ENCODE results near the gene ATP11A. TPM values are rescaled to one million over a fixed set of nuclear protein-coding genes. Genes with fewer than 3 reads are reported as not detected.

Gene ATP11A
- total RNA-seq, 2 donors from 2014 or later = 10.9 to 89.3 TPM

- Histone ChIP-seq H3K27ac (no peak overlapping the region), H3K27me3 (replicated peaks; ENCODE audit: insufficient read depth) (no peaks in the 10 kb centered on the region), H3K4me3 (no peak overlapping the region), H3K9me3 (no peaks in the 10 kb centered on the region), H3K36me3 (no peaks in the 10 kb centered on the region), H3K4me1 (replicated peaks) (no peaks in the 10 kb centered on the region)
- intact Hi-C loops (cut with DNase I) = no loop called here
- 92% methylated on average over 18 of the region's 18 CpGs for WGBS
- no peak for DNase-seq (ENCODE audit: low spot score)
- TF ChIP-seq CTCF (IDR thresholded peaks at IDR 0.05) = no peak
- no peak for TF ChIP-seq POLR2AphosphoS5 (IDR thresholded peaks at IDR 0.05)
- TF ChIP-seq POLR2A (IDR thresholded peaks at IDR 0.05) = no peak
These were observed 177.5 kb downstream of the ATP11A start for GRCh38 chr13:112867301-112867711.

GRCh38 chr13:112868308-112868707 is 178.5 kb downstream of the ATP11A start:
- intact Hi-C loops (cut with DNase I) = no loop called here
- TF ChIP-seq CTCF (IDR thresholded peaks at IDR 0.05) (no peak), POLR2A (IDR thresholded peaks at IDR 0.05) (no peak), POLR2AphosphoS5 (IDR thresholded peaks at IDR 0.05) (no peak)
- no peaks in the 10 kb centered on the region for H3K9me3 ChIP-seq
- H3K27me3 ChIP-seq (replicated peaks; ENCODE audit: insufficient read depth) = no peaks in the 10 kb centered on the region
- H3K4me1 ChIP-seq (replicated peaks) = no peaks in the 10 kb centered on the region
- 95% methylated on average over 5 of the region's 5 CpGs for WGBS
- no peak for DNase-seq (ENCODE audit: low spot score)
- H3K27ac ChIP-seq = no peak overlapping the region
- H3K4me3 ChIP-seq = no peak overlapping the region
- no peaks in the 10 kb centered on the region for H3K36me3 ChIP-seq

GRCh38 chr13:112869202-112870050 is 179.6 kb downstream of the ATP11A start:
- intact Hi-C loops (cut with DNase I) = loop anchor here (5.0 kb wide), 1 partner anchor 227 kb away; no protein-coding TSS in a partner anchor
- H3K4me1 ChIP-seq (replicated peaks) = no peaks in the 10 kb centered on the region
- H3K9me3 ChIP-seq = no peaks in the 10 kb centered on the region
- H3K36me3 ChIP-seq = no peaks in the 10 kb centered on the region
- WGBS = 84% methylated on average over 15 of the region's 15 CpGs
- no peak for TF ChIP-seq CTCF (IDR thresholded peaks at IDR 0.05)
- TF ChIP-seq POLR2AphosphoS5 (IDR thresholded peaks at IDR 0.05) = no peak
- no peak for TF ChIP-seq POLR2A (IDR thresholded peaks at IDR 0.05)
- H3K27ac ChIP-seq = no peak overlapping the region
- no peak overlapping the region for H3K4me3 ChIP-seq
- H3K27me3 ChIP-seq (replicated peaks; ENCODE audit: insufficient read depth) = no peaks in the 10 kb centered on the region
- no peak for DNase-seq (ENCODE audit: low spot score)

- no peak for DNase-seq (ENCODE audit: low spot score)
- TF ChIP-seq POLR2A (IDR thresholded peaks at IDR 0.05) (no peak), CTCF (IDR thresholded peaks at IDR 0.05) (no peak), POLR2AphosphoS5 (IDR thresholded peaks at IDR 0.05) (no peak)
- H3K27ac ChIP-seq = no peak overlapping the region
- H3K4me3 ChIP-seq = no peak overlapping the region
- no peaks in the 10 kb centered on the region for H3K36me3 ChIP-seq
- no peaks in the 10 kb centered on the region for H3K4me1 ChIP-seq (replicated peaks)
- intact Hi-C loops (cut with DNase I) = loop anchor here (5.0 kb wide), 1 partner anchor 228 kb away; no protein-coding TSS in a partner anchor
- no peaks in the 10 kb centered on the region for H3K27me3 ChIP-seq (replicated peaks; ENCODE audit: insufficient read depth)
- WGBS = 96% methylated on average over 2 of the region's 2 CpGs
- H3K9me3 ChIP-seq = no peaks in the 10 kb centered on the region
These were observed 180.2 kb downstream of the ATP11A start for GRCh38 chr13:112870051-112870331.

GRCh38 chr13:112870737-112871287 is 181.0 kb downstream of the ATP11A start:
- Histone ChIP-seq H3K36me3 (no peaks in the 10 kb centered on the region), H3K4me1 (replicated peaks) (no peaks in the 10 kb centered on the region)
- intact Hi-C loops (cut with DNase I) = loop anchor here (5.0 kb wide), 1 partner anchor 229 kb away; no protein-coding TSS in a partner anchor

More at GRCh38 chr13:112870737-112871287, 181.0 kb downstream of the ATP11A start:
- no peak for DNase-seq (ENCODE audit: low spot score)
- TF ChIP-seq POLR2A (IDR thresholded peaks at IDR 0.05) (no peak), POLR2AphosphoS5 (IDR thresholded peaks at IDR 0.05) (no peak), CTCF (IDR thresholded peaks at IDR 0.05) (no peak)
- H3K27ac ChIP-seq = no peak overlapping the region
- no peak overlapping the region for H3K4me3 ChIP-seq
- no peaks in the 10 kb centered on the region for H3K9me3 ChIP-seq
- no peaks in the 10 kb centered on the region for H3K27me3 ChIP-seq (replicated peaks; ENCODE audit: insufficient read depth)
- 91% methylated on average over 28 of the region's 28 CpGs for WGBS
